ENCODE data around the gene NUP54. TPM values are rescaled to one million over a fixed set of nuclear protein-coding genes. Genes with fewer than 3 reads are reported as not detected.

NUP54 gene
- total and polyA plus RNA-seq, 4 experiments from 2014 or later, result 37.8 to 52.8 (median 44.3) TPM

DNA sequence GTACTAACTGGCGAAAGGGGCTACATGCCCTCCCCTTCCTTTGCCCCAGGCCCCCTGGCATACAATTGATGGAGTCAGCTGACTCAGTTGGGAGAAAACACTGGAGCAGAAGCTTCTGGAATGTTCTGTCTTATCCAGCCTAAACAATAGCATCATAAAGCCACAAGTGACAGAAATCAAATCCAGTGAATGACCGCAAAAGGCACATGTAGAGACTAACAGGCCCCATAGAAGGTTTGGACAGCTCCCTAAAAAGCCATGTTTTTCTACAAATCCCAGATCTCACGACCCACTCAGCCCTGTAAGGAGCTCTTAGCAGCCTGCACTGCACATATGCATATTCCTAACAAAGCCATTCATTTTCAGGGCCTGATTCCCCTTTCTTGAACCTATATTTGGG, 40.4 kb upstream of the NUP54 start:
- no peak for DNase-seq
- intact Hi-C loops (cut with micrococcal nuclease), result no loop called here
- H3K4me1 Mint-ChIP-seq, result peaks cover 4 to 16% (median 9%) of the 10 kb centered on the region in 4 donors
- no peaks in the 10 kb centered on the region for H3K27me3 Mint-ChIP-seq
- no peak overlapping the region for H3K4me3 ChIP-seq (ENCODE audit: low read length in 2 of 2)
- no peak overlapping the region for H3K4me3 Mint-ChIP-seq
- POLR2A ChIA-PET (ENCODE audit: partially characterized antibody), result no interaction called here
- peaks cover 14% of the 10 kb centered on the region for H3K36me3 ChIP-seq (ENCODE audit: insufficient read depth, low read length)
- no peak overlapping the region for H3K27ac ChIP-seq (ENCODE audit: low read depth, low read length)
- peak overlapping the region in 1 of 7 donors; percentile 70 for H3K27ac Mint-ChIP-seq
- H3K4me1 ChIP-seq (ENCODE audit: insufficient read depth, low read length), result no peaks in the 10 kb centered on the region
- H3K36me3 Mint-ChIP-seq, result peaks cover 32 to 52% of the 10 kb centered on the region in 2 donors
- H3K27me3 ChIP-seq (ENCODE audit: insufficient read depth, low read length), result no peaks in the 10 kb centered on the region
- CTCF ChIA-PET (ENCODE audit: partially characterized antibody), result interaction anchor here (1.0 to 3.8 kb wide), 2 partner anchors 8 to 188 kb away, joined by 5 to 30 read pairs; no protein-coding TSS in a partner anchor
- peaks cover 2 to 16% (median 9%) of the 10 kb centered on the region in 8 donors for H3K9me3 Mint-ChIP-seq
- H3K9me3 ChIP-seq (ENCODE audit: control insufficient read depth in 1 of 2, low read length in 2 of 2), result no peaks in the 10 kb centered on the region

DNA sequence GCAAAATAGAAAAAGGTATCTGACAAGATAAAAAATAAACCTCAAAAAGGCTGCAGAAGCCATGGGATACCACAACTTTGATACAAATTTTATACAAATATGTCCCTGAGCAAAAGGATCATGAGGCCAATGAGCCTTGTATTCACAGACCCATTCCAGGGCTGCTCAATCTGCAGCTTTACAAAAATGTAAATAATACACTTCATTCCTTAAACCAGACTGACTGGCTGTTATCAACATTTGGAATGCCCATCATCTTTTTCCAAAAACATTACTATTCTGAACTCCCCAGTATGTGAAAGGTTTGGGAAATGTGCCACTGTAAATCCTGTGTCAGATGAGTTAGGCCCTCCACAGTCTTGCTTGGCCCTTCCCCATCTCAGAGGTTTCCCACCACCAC, 40.0 kb upstream of the NUP54 start:
- Histone ChIP-seq H3K4me3 (ENCODE audit: low read length in 2 of 2) (no peak overlapping the region), H3K27ac (ENCODE audit: low read depth, low read length) (no peak overlapping the region), H3K36me3 (ENCODE audit: insufficient read depth, low read length) (peaks cover 12% of the 10 kb centered on the region), H3K27me3 (ENCODE audit: insufficient read depth, low read length) (no peaks in the 10 kb centered on the region), H3K4me1 (ENCODE audit: insufficient read depth, low read length) (no peaks in the 10 kb centered on the region), H3K9me3 (ENCODE audit: control insufficient read depth in 1 of 2, low read length in 2 of 2) (no peaks in the 10 kb centered on the region)
- Mint-ChIP-seq H3K4me1 (peaks cover 4 to 16% (median 9%) of the 10 kb centered on the region in 4 donors), H3K27ac (peak overlapping the region in 1 of 7 donors; percentile 70), H3K36me3 (peaks cover 28 to 48% of the 10 kb centered on the region in 2 donors), H3K9me3 (peaks cover 2 to 14% (median 9%) of the 10 kb centered on the region in 8 donors), H3K27me3 (no peaks in the 10 kb centered on the region), H3K4me3 (no peak overlapping the region)
- ChIA-PET CTCF (ENCODE audit: partially characterized antibody) (interaction anchor here (1.0 to 3.8 kb wide), 2 partner anchors 8 to 189 kb away, joined by 5 to 30 read pairs; no protein-coding TSS in a partner anchor), POLR2A (ENCODE audit: partially characterized antibody) (no interaction called here)
- intact Hi-C loops (cut with micrococcal nuclease), result no loop called here
- DNase-seq, result no peak

DNA sequence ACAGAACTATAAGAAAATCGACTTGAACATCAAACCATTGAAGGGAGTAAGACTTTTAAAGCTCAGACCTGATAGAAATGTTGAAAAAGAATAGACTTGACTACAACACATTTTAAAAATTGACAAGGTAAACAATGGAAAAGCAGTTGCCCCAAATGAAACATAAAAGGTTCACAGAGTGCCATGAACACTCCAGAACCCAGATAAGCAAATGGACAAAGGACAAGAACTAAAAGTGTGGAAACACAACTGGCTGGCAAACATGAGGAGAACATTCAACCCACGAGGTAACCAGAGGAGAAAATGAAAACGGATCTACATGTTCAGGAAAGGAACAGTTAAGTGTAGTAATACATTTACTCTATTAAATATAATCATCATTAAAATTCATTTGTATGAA, 39.0 kb upstream of the NUP54 start:
- Histone ChIP-seq H3K9me3 (ENCODE audit: control insufficient read depth in 1 of 2, low read length in 2 of 2) (no peaks in the 10 kb centered on the region), H3K27me3 (ENCODE audit: insufficient read depth, low read length) (no peaks in the 10 kb centered on the region), H3K36me3 (ENCODE audit: insufficient read depth, low read length) (peaks cover 2% of the 10 kb centered on the region), H3K4me1 (ENCODE audit: insufficient read depth, low read length) (no peaks in the 10 kb centered on the region), H3K4me3 (ENCODE audit: low read length in 2 of 2) (no peak overlapping the region), H3K27ac (ENCODE audit: low read depth, low read length) (no peak overlapping the region)
- H3K9me3 Mint-ChIP-seq, result peaks cover under 1 to 5% (median 3%) of the 10 kb centered on the region in 8 donors
- peaks cover 18 to 38% of the 10 kb centered on the region in 2 donors for H3K36me3 Mint-ChIP-seq
- H3K4me1 Mint-ChIP-seq, result peaks cover 4 to 16% (median 9%) of the 10 kb centered on the region in 4 donors
- H3K4me3 Mint-ChIP-seq, result no peak overlapping the region
- DNase-seq, result no peak
- POLR2A ChIA-PET (ENCODE audit: partially characterized antibody), result no interaction called here
- CTCF ChIA-PET (ENCODE audit: partially characterized antibody), result no interaction called here
- intact Hi-C loops (cut with micrococcal nuclease), result no loop called here
- H3K27ac Mint-ChIP-seq, result peak overlapping the region in 1 of 7 donors; percentile 11
- no peaks in the 10 kb centered on the region for H3K27me3 Mint-ChIP-seq

- no peaks in the 10 kb centered on the region for H3K4me1 ChIP-seq (ENCODE audit: insufficient read depth, low read length)
- no peak overlapping the region for H3K4me3 Mint-ChIP-seq
- intact Hi-C loops (cut with micrococcal nuclease), result no loop called here
- H3K27ac ChIP-seq (ENCODE audit: low read depth, low read length), result no peak overlapping the region
- H3K27ac Mint-ChIP-seq, result peak overlapping the region in 1 of 7 donors; percentile 41
- H3K36me3 Mint-ChIP-seq, result peaks cover 10 to 34% of the 10 kb centered on the region in 2 donors
- H3K4me1 Mint-ChIP-seq, result peaks cover 1 to 11% (median 6%) of the 10 kb centered on the region in 4 donors
- H3K9me3 Mint-ChIP-seq, result no peaks in the 10 kb centered on the region
- H3K9me3 ChIP-seq (ENCODE audit: control insufficient read depth in 1 of 2, low read length in 2 of 2), result no peaks in the 10 kb centered on the region
- ChIA-PET CTCF (ENCODE audit: partially characterized antibody) (interaction anchor here (1.2 to 9.0 kb wide), 4 partner anchors 7 to 320 kb away, joined by 3 to 305 read pairs (median 69); no protein-coding TSS in a partner anchor), POLR2A (ENCODE audit: partially characterized antibody) (no interaction called here)
- no peaks in the 10 kb centered on the region for H3K27me3 Mint-ChIP-seq
- no peak overlapping the region for H3K4me3 ChIP-seq (ENCODE audit: low read length in 2 of 2)
- H3K36me3 ChIP-seq (ENCODE audit: insufficient read depth, low read length), result no peaks in the 10 kb centered on the region
- DNase-seq, result no peak
- H3K27me3 ChIP-seq (ENCODE audit: insufficient read depth, low read length), result no peaks in the 10 kb centered on the region
These were observed 34.3 kb upstream of the NUP54 start for GRCh38 chr4:76182463-76182862.

- no peak overlapping the region for H3K4me3 Mint-ChIP-seq
- no peaks in the 10 kb centered on the region for H3K27me3 Mint-ChIP-seq
- DNase-seq, result peak; percentile 66 to 76 (median 73)
- Histone ChIP-seq H3K9me3 (ENCODE audit: control insufficient read depth in 1 of 2, low read length in 2 of 2) (no peaks in the 10 kb centered on the region), H3K4me1 (ENCODE audit: insufficient read depth, low read length) (no peaks in the 10 kb centered on the region), H3K36me3 (ENCODE audit: insufficient read depth, low read length) (no peaks in the 10 kb centered on the region), H3K27ac (ENCODE audit: low read depth, low read length) (no peak overlapping the region), H3K4me3 (ENCODE audit: low read length in 2 of 2) (no peak overlapping the region), H3K27me3 (ENCODE audit: insufficient read depth, low read length) (no peaks in the 10 kb centered on the region)
- peaks cover 0 to 3% (median 0%) of the 10 kb centered on the region in 4 donors for H3K4me1 Mint-ChIP-seq
- H3K36me3 Mint-ChIP-seq, result peaks cover 18 to 36% of the 10 kb centered on the region in 2 donors
- intact Hi-C loops (cut with micrococcal nuclease), result loop anchor here (1.0 to 2.0 kb wide), 4 partner anchors 31 to 199 kb away; partner anchors contain the start of genes FAM47E, NUP54 and SCARB2
- no peak overlapping the region for H3K27ac Mint-ChIP-seq
- no peaks in the 10 kb centered on the region for H3K9me3 Mint-ChIP-seq
- CTCF ChIA-PET (ENCODE audit: partially characterized antibody), result interaction anchor here (0.6 to 9.0 kb wide), 59 partner anchors 8 to 1024 kb away, joined by 3 to 305 read pairs (median 4); partner anchors contain the start of genes FAM47E, NUP54, SCARB2 and STBD1
- POLR2A ChIA-PET (ENCODE audit: partially characterized antibody), result interaction anchor here (1.3 to 1.8 kb wide), 4 partner anchors 31 to 198 kb away, joined by 3 to 7 read pairs (median 5); partner anchors contain the start of genes NUP54 and SCARB2
These were observed 31.5 kb upstream of the NUP54 start for GRCh38 chr4:76179398-76180318.

DNA sequence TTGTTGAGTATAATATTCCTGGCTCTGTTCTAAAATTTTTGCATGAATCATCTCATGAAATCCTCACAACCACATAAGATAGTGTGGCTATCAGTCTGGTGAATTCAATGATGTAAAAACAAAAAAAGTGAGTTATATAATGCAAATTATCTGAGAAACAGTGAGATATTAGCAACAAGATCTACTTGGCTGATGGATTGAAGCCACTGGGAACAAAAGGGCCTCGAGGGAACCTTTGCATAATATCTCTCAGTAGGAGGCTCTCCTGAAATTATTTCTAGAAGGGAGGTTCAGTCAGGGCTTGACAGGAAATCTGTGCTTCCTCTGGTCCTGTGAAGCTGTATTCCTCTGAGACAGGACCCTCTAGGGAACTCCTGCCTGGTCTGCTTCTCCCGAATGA, 30.1 kb upstream of the NUP54 start:
- Mint-ChIP-seq H3K4me3 (no peak overlapping the region), H3K9me3 (no peaks in the 10 kb centered on the region), H3K27ac (no peak overlapping the region), H3K27me3 (no peaks in the 10 kb centered on the region), H3K4me1 (no peaks in the 10 kb centered on the region), H3K36me3 (peaks cover 26 to 46% of the 10 kb centered on the region in 2 donors)
- H3K4me3 ChIP-seq (ENCODE audit: low read length in 2 of 2), result no peak overlapping the region
- CTCF ChIA-PET (ENCODE audit: partially characterized antibody), result interaction anchor here (0.9 to 9.0 kb wide), 8 partner anchors 11 to 324 kb away, joined by 3 to 305 read pairs (median 18); partner anchors contain the start of gene FAM47E
- H3K27ac ChIP-seq (ENCODE audit: low read depth, low read length), result no peak overlapping the region
- peaks cover 10% of the 10 kb centered on the region for H3K36me3 ChIP-seq (ENCODE audit: insufficient read depth, low read length)
- POLR2A ChIA-PET (ENCODE audit: partially characterized antibody), result no interaction called here
- DNase-seq, result no peak
- intact Hi-C loops (cut with micrococcal nuclease), result no loop called here
- no peaks in the 10 kb centered on the region for H3K27me3 ChIP-seq (ENCODE audit: insufficient read depth, low read length)
- no peaks in the 10 kb centered on the region for H3K4me1 ChIP-seq (ENCODE audit: insufficient read depth, low read length)
- H3K9me3 ChIP-seq (ENCODE audit: control insufficient read depth in 1 of 2, low read length in 2 of 2), result no peaks in the 10 kb centered on the region

- Mint-ChIP-seq H3K9me3 (no peaks in the 10 kb centered on the region), H3K4me1 (no peaks in the 10 kb centered on the region), H3K27me3 (no peaks in the 10 kb centered on the region), H3K27ac (no peak overlapping the region), H3K36me3 (peaks cover 30 to 51% of the 10 kb centered on the region in 2 donors), H3K4me3 (no peak overlapping the region)
- DNase-seq, result no peak
- no peaks in the 10 kb centered on the region for H3K27me3 ChIP-seq (ENCODE audit: insufficient read depth, low read length)
- no peak overlapping the region for H3K27ac ChIP-seq (ENCODE audit: low read depth, low read length)
- H3K4me3 ChIP-seq (ENCODE audit: low read length in 2 of 2), result no peak overlapping the region
- CTCF ChIA-PET (ENCODE audit: partially characterized antibody), result interaction anchor here (0.9 to 9.0 kb wide), 6 partner anchors 22 to 325 kb away, joined by 3 to 305 read pairs (median 18); partner anchors contain the start of gene FAM47E
- no peaks in the 10 kb centered on the region for H3K4me1 ChIP-seq (ENCODE audit: insufficient read depth, low read length)
- POLR2A ChIA-PET (ENCODE audit: partially characterized antibody), result no interaction called here
- H3K36me3 ChIP-seq (ENCODE audit: insufficient read depth, low read length), result peaks cover 16% of the 10 kb centered on the region
- H3K9me3 ChIP-seq (ENCODE audit: control insufficient read depth in 1 of 2, low read length in 2 of 2), result no peaks in the 10 kb centered on the region
- intact Hi-C loops (cut with micrococcal nuclease), result no loop called here
These were observed 29.5 kb upstream of the NUP54 start for GRCh38 chr4:76177709-76178108.

Data from CD4-positive, alpha-beta memory T cell (primary cell).